Naive thymus-derived CD8-positive, alpha-beta T cell (primary cell): Measurements from ENCODE around the gene CLTB. TPM values are rescaled to one million over a fixed set of nuclear protein-coding genes. Genes with fewer than 3 reads are reported as not detected.
"Not testable (repeated sequence)": the region's sequence is repeated elsewhere in the genome, so short reads cannot be mapped to it uniquely, and the experiment has no call there.

Source experiments
- ATAC-seq, 2 donors: fragments of 150-1000 bp; cut with Tn5 transposase in 1 of 2; sonication (Bioruptor Pico), chemical (Tn5 transposase) in 1 of 2; 1 replicate in 1 of 2; 2 replicates in 1 of 2; pipeline ENCODE4 v1.10.0; 2021; ENCODE audit warnings: mild to moderate bottlenecking in 2 of 2, moderate library complexity in 2 of 2
- POLR2A ChIA-PET: fragments of 350-600 bp; sonication (Branson Sonifier 250); formaldehyde crosslinking; loops from one replicate; lab custom pipeline; 2021; ENCODE audit warnings: antibody characterized with exemption; lab: Charles Lee
- DNase-seq, 10 donors: peaks; one replicate each; pipeline versions ENCODE4 v3.0.0 to v3.0.0-alpha.2; 2020 to 2022
- H3K27ac Mint-ChIP-seq, 10 donors: one replicate each; pipeline ENCODE4 v1.8.0; 2020 to 2022; ENCODE audit warnings: mild to moderate bottlenecking in 10 of 10, mixed read lengths in 10 of 10, moderate library complexity in 4 of 10, inconsistent platforms in 1 of 10
- H3K27me3 Mint-ChIP-seq, 5 donors: one replicate each; pipeline ENCODE4 v1.8.0; 2021 to 2022; ENCODE audit warnings: mixed read lengths in 5 of 5
- H3K36me3 Mint-ChIP-seq, 3 donors: one replicate each; pipeline ENCODE4 v1.8.0; 2020 to 2022; ENCODE audit warnings: mixed read lengths in 3 of 3, mild to moderate bottlenecking in 2 of 3, inconsistent platforms in 1 of 3
- H3K4me1 Mint-ChIP-seq, 4 donors: one replicate each; pipeline ENCODE4 v1.8.0; 2021 to 2022; ENCODE audit warnings: mixed read lengths in 4 of 4
- H3K4me3 Mint-ChIP-seq, 10 donors: one replicate each; pipeline ENCODE4 v1.8.0; 2020 to 2022; ENCODE audit warnings: mild to moderate bottlenecking in 10 of 10, mixed read lengths in 10 of 10, moderate library complexity in 6 of 10, inconsistent platforms in 1 of 10
- H3K9me3 Mint-ChIP-seq, 9 donors: one replicate each; pipeline ENCODE4 v1.8.0; 2020 to 2022; ENCODE audit warnings: mixed read lengths in 9 of 9, mild to moderate bottlenecking in 3 of 9, inconsistent platforms in 1 of 9, moderate library complexity in 1 of 9
- polyA plus RNA-seq, 3 donors: library from polyadenylated mRNA; unstranded; fragments of 300-500 nt; fragmentation: Illumina TruSeq; gene quantifications; one replicate each; pipeline ENCODE4 v1.2.3, GENCODE V29; 2021
- total RNA-seq, 8 experiments: library from RNA in 2 of 8; stranded (reverse) in 2 of 8; gene quantifications; one replicate each; pipeline ENCODE4 v1.2.3 and lab custom pipeline; 2021 to 2026

Gene CLTB
- total and polyA plus RNA-seq, 5 experiments from 2014 or later, result 34.4 to 82.7 (median 69.2) TPM

DNA sequence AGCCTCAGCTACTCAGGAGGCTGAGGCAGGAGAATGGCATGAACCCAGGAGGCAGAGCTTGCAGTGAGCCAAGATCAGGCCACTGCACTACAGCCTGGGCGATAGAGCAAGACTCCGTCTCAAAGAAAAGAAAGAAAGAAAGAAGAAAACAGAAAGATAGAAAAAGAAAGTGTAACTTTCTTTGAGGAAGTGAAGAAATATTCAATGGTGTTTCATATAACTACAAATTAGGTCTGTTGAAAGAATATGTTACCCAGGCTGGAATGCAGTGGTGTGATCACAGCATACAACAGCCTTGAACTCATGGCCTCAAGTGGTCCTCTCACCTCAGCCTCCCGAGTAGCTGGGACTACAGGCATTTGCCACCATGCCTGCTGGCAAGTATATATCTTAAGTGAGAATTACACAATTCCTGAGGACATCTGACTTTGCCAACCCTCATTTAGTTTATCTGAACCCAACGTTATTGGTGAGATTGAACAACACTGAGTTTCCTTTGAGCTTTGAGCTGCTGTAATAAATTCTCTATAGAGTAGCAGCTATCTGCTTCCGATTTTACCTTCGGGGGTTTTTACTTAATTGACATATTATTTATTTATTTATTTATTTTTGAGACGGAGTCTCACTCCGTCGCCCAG lies 29.8 kb upstream of the CLTB start:
- POLR2A ChIA-PET, result interaction anchor here (2.6 to 5.6 kb wide), 2 partner anchors 91 to 97 kb away, joined by 28 to 88 read pairs; partner anchors contain the start of gene RNF44
- H3K27ac Mint-ChIP-seq, result peak overlapping the region in 7 of 10 donors; percentile 27 to 67 (median 43)
- DNase-seq, result no peak
- peaks cover 14 to 38% (median 35%) of the 10 kb centered on the region in 4 donors for H3K4me1 Mint-ChIP-seq
- peaks cover 0 to 7% (median 0%) of the 10 kb centered on the region in 5 donors for H3K27me3 Mint-ChIP-seq
- peak overlapping the region; percentile 19 to 90 (median 58) for H3K4me3 Mint-ChIP-seq
- peaks cover 0 to 7% (median 0%) of the 10 kb centered on the region in 3 donors for H3K36me3 Mint-ChIP-seq
- ATAC-seq, result no peak
- peaks cover 0 to 5% (median 0%) of the 10 kb centered on the region in 9 donors for H3K9me3 Mint-ChIP-seq

DNA sequence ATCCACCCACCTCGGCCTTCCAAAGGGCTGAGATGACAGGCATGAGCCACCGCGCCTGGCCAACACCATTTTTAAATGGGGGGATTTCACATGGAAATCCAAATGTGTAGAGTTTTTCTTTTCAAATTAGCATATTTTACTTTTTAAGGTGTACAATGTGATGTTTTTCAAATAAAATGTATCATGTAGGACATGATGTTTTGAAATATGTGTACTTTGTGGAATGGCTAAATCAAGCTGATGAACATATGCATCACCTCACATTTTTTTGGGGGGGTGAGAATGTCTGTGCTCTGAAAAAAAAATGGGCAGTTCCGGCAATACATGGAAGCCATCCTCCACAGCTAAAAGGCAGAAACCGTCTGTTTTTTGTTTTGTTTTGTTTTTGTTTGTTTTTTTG lies 28.4 kb upstream of the CLTB start:
- Mint-ChIP-seq H3K27ac (peak overlapping the region in 1 of 10 donors; percentile 36), H3K4me1 (peaks cover 12 to 27% (median 24%) of the 10 kb centered on the region in 4 donors), H3K4me3 (no peak overlapping the region), H3K27me3 (peaks cover 0 to 7% (median 0%) of the 10 kb centered on the region in 5 donors), H3K9me3 (peaks cover 0 to 5% (median 0%) of the 10 kb centered on the region in 9 donors), H3K36me3 (no peaks in the 10 kb centered on the region)
- DNase-seq, result no peak
- POLR2A ChIA-PET, result no interaction called here
- ATAC-seq, result no peak

DNA sequence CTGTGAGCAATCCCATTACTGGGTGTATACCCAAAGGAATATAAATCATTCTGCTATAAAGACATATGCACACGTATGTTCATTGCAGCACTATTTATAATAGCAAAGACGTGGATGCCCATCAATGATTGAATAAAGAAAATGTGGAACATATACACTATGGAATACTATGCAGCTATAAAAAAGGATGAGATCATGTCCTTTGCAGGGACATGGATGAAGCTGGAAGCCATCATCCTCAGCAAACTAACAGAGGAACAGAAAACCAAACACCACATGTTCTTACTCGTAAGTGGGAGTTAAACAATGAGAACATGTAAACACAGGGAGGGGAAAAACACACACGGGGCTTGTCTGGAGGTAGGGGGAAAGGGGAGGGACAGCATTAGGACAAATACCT lies 26.6 kb upstream of the CLTB start:
- H3K27me3 Mint-ChIP-seq, H3K9me3 Mint-ChIP-seq, H3K27ac Mint-ChIP-seq, DNase-seq, H3K4me3 Mint-ChIP-seq, H3K36me3 Mint-ChIP-seq, ATAC-seq, POLR2A ChIA-PET: not testable (repeated sequence)
- H3K4me1 Mint-ChIP-seq, result peaks cover 6 to 12% (median 10%) of the 10 kb centered on the region in 4 donors

DNA sequence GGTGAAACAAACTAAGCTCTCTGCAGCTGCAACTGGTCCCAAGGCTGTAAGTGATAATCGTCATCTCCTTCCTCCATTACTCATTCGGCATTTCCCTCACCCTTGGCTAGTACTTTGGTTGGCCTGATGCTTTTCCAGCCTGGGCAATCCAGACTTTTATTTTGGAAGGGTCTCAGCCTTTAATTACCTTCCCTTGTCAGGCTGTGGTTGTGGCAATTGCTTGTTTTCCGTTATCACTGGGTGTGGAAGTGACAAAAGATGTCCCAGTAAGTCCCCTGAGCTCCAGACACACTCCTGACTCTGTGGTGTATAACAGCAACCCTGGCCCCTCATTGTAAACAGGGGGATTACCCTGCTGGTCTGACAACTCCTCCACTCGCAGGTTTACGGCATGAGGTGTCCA lies 25.6 kb upstream of the CLTB start:
- POLR2A ChIA-PET, result no interaction called here
- Mint-ChIP-seq H3K9me3 (no peaks in the 10 kb centered on the region), H3K4me3 (no peak overlapping the region), H3K4me1 (peaks cover 4 to 10% (median 9%) of the 10 kb centered on the region in 4 donors), H3K27ac (no peak overlapping the region), H3K27me3 (peaks cover 0 to 6% (median 0%) of the 10 kb centered on the region in 5 donors), H3K36me3 (no peaks in the 10 kb centered on the region)
- ATAC-seq (no peak), DNase-seq (no peak)

DNA sequence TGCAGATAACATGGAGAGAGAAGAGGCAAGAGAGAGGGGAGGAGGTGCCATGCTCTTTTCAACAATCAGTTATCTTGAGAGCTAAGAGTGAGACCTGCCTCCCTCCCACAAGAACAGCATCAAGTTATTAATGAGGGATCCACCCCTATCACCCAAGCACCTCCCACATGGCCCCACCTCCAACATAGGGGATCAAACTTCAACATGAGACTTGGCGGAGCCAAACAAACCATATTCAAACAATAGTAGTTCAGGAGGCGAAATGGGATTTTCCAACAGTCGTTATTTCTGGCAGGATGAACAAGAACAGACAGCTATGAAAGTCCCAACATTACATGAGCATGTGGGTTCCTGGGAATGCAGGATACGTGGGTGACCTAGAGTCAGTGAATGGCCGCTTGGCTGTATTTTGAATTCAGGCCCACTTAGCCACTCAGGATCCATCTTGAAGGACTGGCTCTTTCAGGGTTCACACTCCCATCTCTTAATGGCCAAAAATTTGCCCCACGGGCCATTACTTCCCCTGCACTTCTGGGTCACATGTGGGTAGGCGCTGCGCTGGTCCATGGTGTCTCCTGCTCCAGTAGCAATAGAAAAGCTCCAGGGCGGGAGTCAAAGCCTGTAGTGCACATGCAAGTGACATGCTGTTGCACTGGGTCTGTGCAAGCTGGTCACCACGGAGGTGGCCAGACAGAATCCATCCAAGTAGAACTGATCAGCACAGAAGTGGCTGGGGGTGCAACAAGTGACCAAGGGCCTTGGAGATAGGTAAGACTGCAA lies 24.8 kb upstream of the CLTB start:
- ATAC-seq, result no peak
- Mint-ChIP-seq H3K4me3 (no peak overlapping the region), H3K9me3 (no peaks in the 10 kb centered on the region), H3K27me3 (peaks cover 0 to 6% (median 0%) of the 10 kb centered on the region in 5 donors), H3K4me1 (peaks cover 7 to 10% (median 9%) of the 10 kb centered on the region in 4 donors), H3K36me3 (no peaks in the 10 kb centered on the region), H3K27ac (no peak overlapping the region)
- no peak for DNase-seq
- POLR2A ChIA-PET, result no interaction called here

DNA sequence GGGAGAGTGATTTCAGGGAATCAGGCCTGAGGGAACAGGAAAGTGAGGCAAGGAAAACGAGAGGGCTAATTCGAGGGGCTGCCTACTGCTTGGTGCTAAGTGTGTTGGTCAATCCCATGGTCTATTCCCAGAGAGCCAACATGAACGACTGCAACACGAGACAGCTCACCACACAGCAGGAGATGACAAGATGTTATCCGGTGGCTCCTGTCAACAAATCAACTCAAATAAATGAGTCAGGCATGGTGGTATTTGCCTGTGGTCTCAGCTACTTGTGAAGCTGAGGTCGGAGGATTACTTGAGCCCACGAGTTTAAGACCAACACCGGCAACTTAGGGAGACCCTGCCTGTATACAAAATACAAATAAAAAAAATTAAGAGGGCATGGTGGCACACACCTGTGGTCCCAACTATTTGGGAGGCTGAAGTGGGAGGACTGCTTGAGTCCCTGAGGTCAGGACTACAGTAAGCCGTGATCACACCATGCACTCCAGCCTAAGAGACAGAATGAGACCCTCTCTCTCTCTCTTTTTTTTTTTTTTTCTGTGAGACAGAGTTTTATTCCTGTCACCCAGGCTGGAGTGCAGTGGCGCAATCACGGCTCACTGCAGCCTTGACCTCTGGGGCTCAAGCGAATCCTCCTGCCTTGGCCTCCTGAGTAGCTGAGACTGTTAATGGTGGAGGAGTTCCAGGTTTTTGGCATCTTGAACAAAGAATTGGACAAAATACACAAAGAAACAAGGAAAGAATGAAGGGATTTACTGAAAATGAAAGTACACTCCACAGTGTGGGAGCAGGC lies 22.8 kb upstream of the CLTB start:
- H3K4me1 Mint-ChIP-seq, result peaks cover 7 to 10% (median 9%) of the 10 kb centered on the region in 4 donors
- no peaks in the 10 kb centered on the region for H3K36me3 Mint-ChIP-seq
- H3K27ac Mint-ChIP-seq, result no peak overlapping the region
- no peak for ATAC-seq
- H3K9me3 Mint-ChIP-seq, result no peaks in the 10 kb centered on the region
- POLR2A ChIA-PET, result no interaction called here
- H3K4me3 Mint-ChIP-seq, result peak overlapping the region in 1 of 10 donors; percentile 29
- no peak for DNase-seq
- H3K27me3 Mint-ChIP-seq, result peaks cover 0 to 6% (median 0%) of the 10 kb centered on the region in 5 donors

DNA sequence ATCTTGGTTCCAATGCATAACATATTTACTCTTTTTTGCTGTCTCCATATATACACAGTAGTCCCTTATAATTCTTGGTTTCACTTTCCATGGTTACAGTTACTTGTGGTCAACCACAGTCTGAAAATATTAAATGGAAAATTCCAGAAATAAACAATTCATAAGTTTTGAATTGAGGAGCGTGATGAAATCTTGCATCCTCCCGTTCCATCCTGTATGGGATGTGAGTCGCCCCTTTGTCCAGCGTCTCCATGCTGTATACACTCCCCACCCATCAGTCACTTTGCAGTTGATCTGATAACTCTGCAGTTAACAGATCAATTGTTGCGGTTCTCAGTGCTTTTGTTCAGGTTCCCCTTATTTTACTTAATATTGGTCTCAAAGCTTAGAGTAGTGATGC lies 20.3 kb upstream of the CLTB start:
- ATAC-seq, result no peak
- POLR2A ChIA-PET, result interaction anchor here (0.7 kb wide), 1 partner anchor 18 kb away, joined by 6 read pairs; no protein-coding TSS in a partner anchor
- Mint-ChIP-seq H3K27me3 (peaks cover 0 to 4% (median 0%) of the 10 kb centered on the region in 5 donors), H3K36me3 (peaks cover 0 to 6% (median 0%) of the 10 kb centered on the region in 3 donors), H3K27ac (no peak overlapping the region), H3K4me3 (peak overlapping the region; percentile 16 to 63 (median 52)), H3K4me1 (peaks cover 7 to 10% (median 9%) of the 10 kb centered on the region in 4 donors), H3K9me3 (peaks cover 0 to 3% (median 0%) of the 10 kb centered on the region in 9 donors)
- DNase-seq, result no peak

DNA sequence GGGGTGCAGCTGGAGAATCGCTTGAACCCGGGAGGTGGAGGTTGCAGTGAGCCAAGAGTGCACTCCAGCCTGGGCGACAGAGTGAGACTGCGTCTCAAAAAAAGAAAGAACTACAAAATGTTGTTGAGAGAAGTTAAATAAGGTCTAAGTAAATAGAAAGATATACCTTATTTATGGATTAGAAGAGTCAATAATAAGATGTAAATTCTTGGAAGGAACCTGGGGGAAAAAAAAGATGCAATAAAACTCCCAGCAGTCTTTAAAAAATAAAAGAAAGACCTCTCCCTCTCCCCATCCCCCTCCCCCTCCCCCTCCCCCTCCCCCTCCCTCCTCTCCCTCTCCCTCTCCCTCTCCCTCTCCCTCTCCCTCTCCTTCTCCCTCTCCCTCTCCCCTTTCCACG lies 16.4 kb upstream of the CLTB start:
- POLR2A ChIA-PET, result no interaction called here
- Mint-ChIP-seq H3K4me3 (no peak overlapping the region), H3K9me3 (peaks cover 0 to 3% (median 0%) of the 10 kb centered on the region in 9 donors), H3K27me3 (peaks cover 0 to 2% (median 0%) of the 10 kb centered on the region in 5 donors), H3K4me1 (peaks cover 10 to 22% (median 15%) of the 10 kb centered on the region in 4 donors), H3K36me3 (peaks cover 0 to 6% (median 0%) of the 10 kb centered on the region in 3 donors), H3K27ac (peak overlapping the region in 1 of 10 donors; percentile 70)
- ATAC-seq (no peak), DNase-seq (no peak)

DNA sequence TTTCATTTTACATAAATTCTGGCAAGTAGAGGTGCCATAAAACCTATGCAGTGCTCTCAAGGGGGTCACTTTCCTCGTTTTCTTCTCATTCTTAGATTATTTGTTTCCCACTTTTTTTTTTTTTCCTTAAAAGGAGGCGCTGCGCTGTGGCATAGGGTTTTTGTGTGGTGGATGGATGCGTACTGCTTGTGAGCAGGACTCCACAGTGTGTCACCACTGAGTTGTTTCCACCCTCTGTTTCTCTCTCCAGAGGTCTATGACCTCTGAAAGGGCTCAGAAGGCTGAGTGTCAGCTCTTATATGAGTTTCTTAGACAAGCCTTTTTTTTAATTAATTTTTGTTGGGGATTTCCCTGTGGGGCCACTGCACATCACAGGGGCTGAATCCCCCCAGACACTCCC lies 13.6 kb upstream of the CLTB start:
- Mint-ChIP-seq H3K9me3 (peaks cover 0 to 7% (median 0%) of the 10 kb centered on the region in 9 donors), H3K4me3 (peak overlapping the region in 1 of 10 donors; percentile 53), H3K4me1 (peaks cover 3 to 12% (median 7%) of the 10 kb centered on the region in 4 donors), H3K36me3 (peaks cover 0 to 6% (median 5%) of the 10 kb centered on the region in 3 donors), H3K27me3 (peaks cover 0 to 2% (median 0%) of the 10 kb centered on the region in 5 donors), H3K27ac (peak overlapping the region in 5 of 10 donors; percentile 15 to 71 (median 61))
- POLR2A ChIA-PET, result interaction anchor here (0.7 kb wide), 1 partner anchor 833 kb away, joined by 3 read pairs; no protein-coding TSS in a partner anchor
- DNase-seq (no peak), ATAC-seq (peak; percentile 47 to 50)

DNA sequence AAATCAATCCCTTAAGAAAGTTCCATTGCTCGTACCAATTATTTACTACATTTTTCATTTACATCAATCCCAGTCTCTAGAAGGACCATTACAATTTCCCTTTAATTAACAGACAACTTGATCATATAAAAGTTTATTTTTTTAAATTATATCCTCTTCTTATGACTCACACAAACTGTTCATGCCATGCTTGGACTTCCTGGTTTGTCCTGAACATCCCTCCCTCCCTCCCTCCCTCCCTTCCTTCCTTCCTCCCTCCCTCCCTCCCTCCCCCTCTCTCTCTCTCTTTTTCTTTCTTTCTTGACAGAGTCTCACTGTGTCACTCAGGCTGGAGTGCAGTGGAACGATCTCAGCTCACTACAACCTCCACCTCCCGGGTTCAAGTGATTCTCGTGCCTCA lies 11.6 kb upstream of the CLTB start:
- peaks cover 0 to 6% (median 5%) of the 10 kb centered on the region in 3 donors for H3K36me3 Mint-ChIP-seq
- POLR2A ChIA-PET, result no interaction called here
- ATAC-seq (no peak), DNase-seq (no peak)
- H3K27ac Mint-ChIP-seq, result no peak overlapping the region
- H3K4me3 Mint-ChIP-seq, result no peak overlapping the region
- peaks cover 0 to 4% (median 1%) of the 10 kb centered on the region in 5 donors for H3K27me3 Mint-ChIP-seq
- H3K9me3 Mint-ChIP-seq, result peaks cover 0 to 7% (median 0%) of the 10 kb centered on the region in 9 donors
- H3K4me1 Mint-ChIP-seq, result peaks cover 3 to 12% (median 7%) of the 10 kb centered on the region in 4 donors

DNA sequence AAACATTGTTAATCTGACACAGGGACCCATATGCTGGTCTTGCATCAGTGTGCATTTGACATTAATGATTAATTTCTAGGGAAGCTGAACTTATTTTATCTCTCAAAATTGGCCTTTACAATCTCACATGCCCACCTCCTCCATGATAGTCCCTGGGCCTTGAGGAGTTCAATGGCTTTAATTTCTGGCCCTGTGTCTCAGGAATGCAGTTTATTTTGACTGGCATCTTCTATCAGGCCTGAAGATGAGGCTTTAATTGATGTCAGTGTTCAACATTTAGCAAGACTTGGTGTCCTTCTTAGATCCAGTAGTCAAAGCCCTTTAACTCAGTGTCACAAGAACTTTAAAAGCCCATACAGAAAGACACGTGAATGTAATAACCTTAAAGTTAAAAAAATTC lies 10.5 kb upstream of the CLTB start:
- no peak overlapping the region for H3K4me3 Mint-ChIP-seq
- peaks cover 0 to 4% (median 0%) of the 10 kb centered on the region in 9 donors for H3K9me3 Mint-ChIP-seq
- DNase-seq (no peak), ATAC-seq (no peak)
- peaks cover 0 to 6% (median 0%) of the 10 kb centered on the region in 5 donors for H3K27me3 Mint-ChIP-seq
- no peak overlapping the region for H3K27ac Mint-ChIP-seq
- H3K36me3 Mint-ChIP-seq, result peaks cover 0 to 5% (median under 1%) of the 10 kb centered on the region in 3 donors
- POLR2A ChIA-PET, result no interaction called here
- peaks cover 3 to 12% (median 7%) of the 10 kb centered on the region in 4 donors for H3K4me1 Mint-ChIP-seq

DNA sequence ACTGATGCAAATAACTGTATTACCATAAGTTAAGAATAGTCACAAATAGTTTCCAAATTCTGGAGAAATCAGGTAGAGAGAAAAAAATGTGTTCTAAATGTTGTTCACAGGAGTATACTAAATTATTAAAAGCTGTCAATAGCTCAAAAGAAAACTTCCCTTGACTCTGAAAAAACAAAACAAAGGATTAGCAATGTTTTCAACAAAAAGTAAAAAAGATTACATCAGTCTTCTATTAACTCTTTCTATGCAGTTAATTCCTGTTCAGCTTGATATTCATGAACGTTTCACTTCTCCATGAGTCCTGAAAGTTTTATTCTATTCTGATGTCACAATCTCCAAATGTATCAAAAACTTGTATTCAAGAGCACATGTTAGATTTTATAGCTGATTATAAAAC lies 9.5 kb upstream of the CLTB start:
- H3K27ac Mint-ChIP-seq, result no peak overlapping the region
- peaks cover 0 to 9% (median 0%) of the 10 kb centered on the region in 9 donors for H3K9me3 Mint-ChIP-seq
- H3K36me3 Mint-ChIP-seq, result peaks cover 0 to 5% (median 0%) of the 10 kb centered on the region in 3 donors
- DNase-seq, result no peak
- H3K4me3 Mint-ChIP-seq, result no peak overlapping the region
- H3K4me1 Mint-ChIP-seq, result peaks cover 3 to 11% (median 6%) of the 10 kb centered on the region in 4 donors
- no peak for ATAC-seq
- H3K27me3 Mint-ChIP-seq, result peaks cover 0 to 8% (median 0%) of the 10 kb centered on the region in 5 donors
- POLR2A ChIA-PET, result no interaction called here
